HG03354 (cell line): Measurements from ENCODE around the gene HGFAC.

ENCODE experiments used
- ATAC-seq: cut with Tn5 transposase; IDR thresholded peaks from one replicate; pipeline ENCODE4 v1.9.1; 2021; ENCODE audit warnings: mild to moderate bottlenecking; ENCODE audit not compliant: unreplicated experiment, poor library complexity, severe bottlenecking

Gene HGFAC

DNA sequence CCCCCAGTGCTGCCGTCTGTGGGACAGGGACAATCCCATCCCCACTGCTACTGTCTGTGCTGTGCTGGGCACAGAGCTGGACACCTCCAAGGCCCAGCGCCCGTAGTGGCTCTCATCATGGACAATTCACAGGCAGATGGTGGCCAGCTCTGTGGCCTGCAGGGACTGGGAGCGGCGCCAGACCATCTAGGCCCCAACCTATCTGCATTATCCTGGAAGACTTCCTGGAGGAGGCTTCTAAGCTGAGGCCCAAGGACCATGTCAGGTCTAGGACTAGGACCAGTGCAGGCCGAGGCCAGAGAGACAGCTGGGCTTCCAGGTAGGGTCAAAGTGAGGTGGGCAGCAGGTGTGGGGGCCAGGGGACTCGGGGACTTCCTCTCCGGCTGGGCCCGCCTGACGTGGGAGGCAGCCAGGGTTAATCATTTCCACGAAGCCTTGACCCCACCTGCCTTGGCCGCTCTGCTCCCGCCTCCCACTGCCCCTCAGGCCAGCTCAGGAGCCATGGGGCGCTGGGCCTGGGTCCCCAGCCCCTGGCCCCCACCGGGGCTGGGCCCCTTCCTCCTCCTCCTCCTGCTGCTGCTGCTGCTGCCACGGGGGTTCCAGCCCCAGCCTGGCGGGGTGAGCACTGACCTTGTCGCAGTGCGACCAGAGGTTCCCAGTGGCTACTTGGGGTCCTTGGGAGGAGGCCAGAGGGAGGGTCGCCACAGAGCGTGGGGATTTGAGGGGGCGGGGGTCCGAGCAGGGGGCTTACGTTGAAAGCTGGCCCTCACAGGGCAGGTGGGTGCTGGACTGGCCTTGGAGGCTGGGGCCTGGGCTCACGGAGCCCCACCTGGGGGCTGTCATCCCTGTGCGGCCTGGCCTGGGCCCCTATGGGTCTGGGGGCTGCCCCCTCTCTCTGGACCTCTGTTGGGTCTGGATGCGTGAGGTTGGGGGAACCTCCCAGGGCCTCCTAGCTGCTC, at the start of gene HGFAC:
HGFAC (plus strand) TSS at position 468 of the 959 bp plus-strand sequence; CDS start at position 502, 34 bp downstream.
- ATAC-seq: no peak

DNA sequence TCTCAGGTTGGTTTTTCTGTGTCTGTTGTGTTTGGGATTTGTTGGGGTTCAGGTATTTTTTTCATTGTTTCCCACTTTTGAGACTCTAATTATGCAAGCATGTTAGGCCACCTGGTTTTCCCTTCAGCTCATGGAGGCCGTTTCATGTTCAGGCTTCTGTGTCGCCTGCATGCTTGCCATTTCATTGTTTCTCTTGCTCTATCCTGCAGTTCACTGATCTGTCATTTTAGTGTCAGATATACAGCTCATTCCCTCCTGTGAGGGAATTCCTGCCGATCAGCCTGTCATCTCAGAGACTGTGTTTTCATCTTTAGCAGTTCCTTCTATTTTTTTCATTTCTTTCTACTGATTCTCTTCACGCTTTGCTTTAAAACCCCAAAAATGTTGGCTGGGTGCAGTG, 49.4 kb upstream of the HGFAC start:
- no peak for ATAC-seq

DNA sequence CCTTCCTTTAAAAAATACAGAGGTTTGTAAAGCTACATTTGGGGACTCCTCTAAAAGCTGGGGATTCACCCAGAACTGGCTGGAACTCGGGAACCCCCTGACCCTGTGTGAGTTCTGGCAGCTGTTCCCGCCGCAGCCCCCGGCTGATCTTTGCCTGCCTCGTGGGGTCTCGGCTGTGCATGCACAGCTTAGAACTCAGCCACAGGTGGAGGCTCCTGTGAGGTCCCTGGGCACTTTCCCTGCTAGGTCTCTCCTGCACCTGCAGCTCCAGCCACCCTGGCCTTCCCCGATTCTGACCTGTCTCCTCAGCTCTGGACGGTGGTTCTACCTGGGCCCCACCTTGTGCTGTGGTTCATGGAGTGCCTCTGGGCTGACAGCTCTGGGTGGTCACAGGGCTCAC, 48.6 kb upstream of the HGFAC start:
- ATAC-seq: no peak

DNA sequence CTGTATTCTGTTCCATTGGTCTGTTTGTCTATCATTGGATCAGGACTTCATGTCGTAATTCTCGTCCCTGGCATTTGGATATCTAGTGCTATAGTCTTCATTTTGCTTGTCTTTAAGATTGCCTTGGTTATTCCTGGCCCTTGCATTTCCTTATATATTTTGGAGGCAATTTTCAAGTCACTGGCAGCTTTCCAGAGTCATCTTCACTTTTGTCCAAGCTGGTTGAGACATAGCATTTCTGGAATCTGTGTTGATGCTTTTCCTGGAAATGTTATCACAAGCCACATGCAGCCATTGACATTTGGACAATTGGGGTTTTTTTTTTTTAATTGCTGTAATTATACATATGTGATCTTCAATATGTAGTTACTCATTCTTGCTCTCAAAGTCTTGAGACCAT, 45.2 kb upstream of the HGFAC start:
- no peak for ATAC-seq

DNA sequence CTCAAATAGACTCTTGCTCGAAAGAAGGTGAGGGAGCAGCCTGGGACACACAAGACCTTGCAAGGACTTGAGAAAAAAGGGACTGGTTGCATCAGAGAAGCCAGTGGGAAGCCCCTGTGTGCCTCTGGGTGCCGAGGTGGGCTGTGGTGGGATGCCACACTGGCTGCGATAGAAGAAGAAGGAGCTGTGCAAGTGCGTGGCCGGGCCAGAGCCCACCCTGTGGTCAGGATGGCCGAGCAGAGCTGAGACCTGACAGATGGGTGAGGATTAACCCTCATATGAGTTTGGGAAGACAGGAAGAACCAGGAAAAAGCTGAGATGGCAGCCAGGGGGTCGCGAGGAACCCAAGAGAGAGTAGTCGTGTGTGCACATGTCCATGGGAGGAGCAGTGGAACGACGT, 44.6 kb upstream of the HGFAC start:
- no peak for ATAC-seq

DNA sequence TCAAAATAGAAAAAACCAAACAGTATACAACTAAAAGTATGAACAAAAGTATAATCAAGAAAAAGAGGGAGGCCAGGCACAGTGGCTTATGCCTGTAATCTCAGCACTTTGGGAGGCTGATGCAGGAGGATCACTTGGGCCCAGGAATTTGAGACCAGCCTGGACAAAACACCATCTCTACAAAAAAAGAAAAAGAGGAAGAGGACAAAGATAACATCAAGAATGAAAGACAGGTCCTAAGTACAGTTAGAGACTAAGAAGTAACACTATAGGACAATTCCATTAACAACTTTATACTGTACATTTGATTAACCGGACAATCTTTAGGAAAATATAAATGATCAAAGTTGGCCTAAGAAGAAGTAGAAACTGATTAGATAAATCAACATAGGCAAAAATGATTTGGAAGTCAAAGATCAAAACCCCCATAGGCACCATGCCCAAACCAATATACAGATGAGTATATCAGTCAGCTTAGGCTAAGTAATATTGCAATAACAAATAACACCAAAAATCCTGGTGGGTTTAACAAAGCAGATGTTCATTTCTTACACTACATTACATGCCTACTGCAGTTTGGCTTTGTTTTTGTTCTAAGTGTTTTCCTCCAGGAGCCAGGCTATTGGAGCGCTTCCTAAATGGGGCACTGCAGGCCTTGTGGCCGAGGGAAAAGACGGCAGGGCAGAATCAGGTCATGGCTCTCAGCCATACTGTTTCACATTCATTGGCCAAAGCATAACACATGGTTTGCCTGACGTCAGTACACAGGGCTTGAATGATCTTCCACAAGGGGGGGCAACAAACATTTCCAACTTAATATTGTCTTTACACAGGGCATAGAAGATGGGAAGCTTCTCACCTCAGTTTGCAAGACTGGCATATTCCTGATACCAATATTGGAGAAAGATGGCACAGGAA, 42.2 kb upstream of the HGFAC start:
- ATAC-seq: no peak

DNA sequence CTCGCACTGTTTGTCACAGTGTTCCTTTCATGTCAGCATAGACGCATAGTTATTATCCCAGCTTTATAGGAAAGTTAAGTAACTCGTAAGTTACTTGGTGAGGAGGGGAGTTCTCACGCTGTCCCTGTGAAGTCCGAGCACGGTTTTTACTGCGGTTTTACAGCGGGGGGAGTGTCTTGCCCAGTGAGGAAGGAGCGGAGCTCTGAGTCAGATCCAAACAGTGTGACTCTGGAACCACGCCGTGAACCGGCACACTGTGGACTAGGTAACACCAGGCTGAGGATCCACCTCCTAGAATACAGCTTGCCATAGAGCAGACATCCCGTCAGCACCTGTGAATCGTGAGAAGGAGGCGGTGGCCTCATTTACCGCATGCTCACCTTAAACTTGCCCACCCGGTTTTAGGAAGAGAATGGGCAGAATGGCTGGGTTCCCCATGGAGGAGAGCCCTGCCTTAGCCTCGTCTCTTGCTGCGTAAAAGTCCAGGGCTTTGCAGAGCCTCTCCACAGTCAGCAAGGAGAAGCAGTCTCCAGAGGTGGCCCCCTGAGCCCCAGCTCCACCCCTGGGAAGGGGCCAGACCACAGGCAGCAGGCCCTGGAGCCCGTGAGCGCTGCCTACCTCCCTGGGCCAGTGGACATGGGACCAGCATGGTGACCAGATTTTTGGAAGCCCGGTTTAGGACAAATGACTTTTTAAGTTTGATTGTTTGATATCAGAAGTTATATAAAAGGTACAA, 40.2 kb upstream of the HGFAC start:
- no peak for ATAC-seq

DNA sequence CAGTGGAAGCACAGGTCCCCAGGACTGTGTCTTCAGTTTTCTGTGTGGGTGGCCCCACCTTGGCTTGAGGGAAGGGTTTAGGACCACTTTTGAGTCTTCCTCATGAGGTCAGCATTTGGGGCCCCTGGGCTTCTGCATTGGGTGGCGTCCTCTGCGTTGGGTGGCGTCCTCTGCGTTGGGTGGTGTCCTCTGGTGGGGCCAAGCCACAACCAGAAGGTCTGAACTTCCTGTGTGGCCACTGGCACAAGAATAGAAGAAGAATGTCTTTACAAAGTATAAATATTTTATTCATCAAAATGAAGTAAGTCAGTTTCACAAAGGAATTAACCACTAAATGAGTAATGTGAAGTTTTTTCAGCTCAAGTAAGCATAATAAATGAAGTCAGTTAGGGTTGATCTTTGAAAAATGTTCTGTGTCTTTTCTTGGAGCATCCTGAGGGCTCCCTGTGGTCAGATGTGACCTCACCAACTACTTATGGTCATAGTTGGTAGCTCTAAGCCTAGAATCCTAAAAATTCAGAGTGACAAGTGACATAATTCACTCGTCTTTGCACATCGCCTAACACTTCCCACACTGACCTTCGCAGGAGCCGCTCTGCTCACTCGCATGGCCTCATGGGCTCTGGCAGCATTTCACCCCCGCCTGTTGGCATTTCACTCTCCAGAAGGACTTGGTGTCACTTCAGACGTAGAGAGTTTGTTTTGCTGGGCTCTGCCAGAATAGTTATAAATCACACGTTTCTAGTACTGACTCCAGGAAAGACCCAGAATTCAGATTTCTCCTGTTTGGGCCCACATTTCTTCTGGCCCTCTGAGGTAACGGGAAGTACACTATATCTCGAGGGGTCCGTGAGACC, 39.0 kb upstream of the HGFAC start:
- ATAC-seq: no peak

DNA sequence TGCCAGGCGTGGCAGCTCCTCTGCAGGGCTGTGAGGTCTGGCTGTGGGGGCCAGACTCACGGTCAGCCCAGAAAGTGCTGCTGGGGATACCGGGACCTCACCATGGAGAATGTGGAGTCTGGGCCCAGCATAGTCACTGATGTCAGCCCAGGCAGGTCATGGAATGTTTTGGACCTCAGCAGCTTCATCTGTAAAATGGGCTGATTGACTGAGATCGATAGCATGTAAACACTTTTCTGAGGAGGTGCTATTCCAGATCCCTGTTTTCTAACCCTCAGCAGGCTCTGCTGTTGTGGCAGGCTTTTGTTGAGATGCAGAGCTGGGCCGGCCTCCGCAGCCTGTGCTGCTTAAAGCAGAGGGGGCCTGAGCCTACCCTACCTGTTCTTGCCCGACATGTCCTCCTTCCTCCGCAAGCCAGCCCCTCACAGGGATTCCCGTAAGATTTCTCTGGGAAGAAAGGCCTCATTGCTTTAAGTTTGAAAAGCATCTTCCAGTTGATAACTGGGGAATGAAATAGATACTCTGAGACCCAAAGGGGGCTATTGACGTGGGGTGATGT, 38.3 kb upstream of the HGFAC start:
- no peak for ATAC-seq

DNA sequence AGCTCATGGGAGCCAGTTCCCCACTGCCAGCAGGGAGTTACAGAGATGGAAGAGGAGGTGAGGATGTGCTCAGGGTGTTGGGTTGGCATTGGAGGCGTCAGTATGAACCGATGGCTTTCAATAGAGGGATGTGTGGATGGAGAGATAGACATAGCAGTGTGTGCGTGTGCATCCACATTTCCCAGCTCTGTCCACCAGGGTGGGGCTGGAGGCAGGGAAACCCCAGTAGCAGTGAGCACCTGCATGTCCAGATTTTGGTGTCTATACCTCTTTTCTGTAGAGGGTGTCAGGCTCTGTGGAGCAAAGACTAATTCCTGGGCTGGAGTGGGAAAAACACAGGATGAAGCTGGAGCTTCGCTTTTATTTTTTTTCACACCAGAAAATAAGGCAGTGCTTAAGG, 37.2 kb upstream of the HGFAC start:
- ATAC-seq: no peak

DNA sequence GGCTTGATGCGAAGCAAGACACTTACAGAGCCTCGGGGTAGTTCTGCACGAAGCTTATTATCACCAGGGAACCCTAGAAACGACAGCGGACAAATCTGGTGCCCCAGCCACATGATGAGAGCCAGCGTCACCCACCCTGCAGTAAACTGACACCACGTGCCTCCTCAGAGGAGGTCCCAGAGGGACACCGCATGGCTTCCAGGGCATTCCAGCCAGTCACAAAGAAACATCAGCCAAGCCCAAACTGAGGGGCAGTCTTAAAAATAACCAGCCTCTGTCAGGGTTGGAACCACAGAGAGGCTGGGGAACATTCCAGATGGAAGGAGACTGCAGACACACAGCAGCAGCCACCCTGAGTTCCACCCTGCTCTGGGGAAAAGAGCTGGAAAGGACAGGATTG, 36.6 kb upstream of the HGFAC start:
- no peak for ATAC-seq

DNA sequence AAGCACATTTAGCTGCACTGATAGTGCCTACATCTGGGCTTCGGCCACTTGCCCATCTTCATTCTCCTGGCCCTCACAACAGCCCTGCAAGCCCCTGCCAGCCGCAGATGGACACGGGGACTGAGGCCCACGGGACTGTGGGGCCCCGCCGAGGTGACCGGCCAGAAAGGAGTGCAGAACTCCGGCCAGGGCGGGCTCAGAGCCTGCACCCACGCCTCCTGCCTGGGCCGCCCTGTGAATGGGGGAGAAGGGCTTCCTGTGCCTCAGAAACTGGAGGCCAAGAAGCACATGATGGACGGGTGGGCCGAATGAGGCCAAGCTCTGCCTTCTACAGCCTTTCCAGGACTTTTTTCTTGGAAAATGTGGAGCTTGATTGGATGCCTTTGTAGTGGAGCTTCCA, 35.7 kb upstream of the HGFAC start:
- ATAC-seq: no peak

DNA sequence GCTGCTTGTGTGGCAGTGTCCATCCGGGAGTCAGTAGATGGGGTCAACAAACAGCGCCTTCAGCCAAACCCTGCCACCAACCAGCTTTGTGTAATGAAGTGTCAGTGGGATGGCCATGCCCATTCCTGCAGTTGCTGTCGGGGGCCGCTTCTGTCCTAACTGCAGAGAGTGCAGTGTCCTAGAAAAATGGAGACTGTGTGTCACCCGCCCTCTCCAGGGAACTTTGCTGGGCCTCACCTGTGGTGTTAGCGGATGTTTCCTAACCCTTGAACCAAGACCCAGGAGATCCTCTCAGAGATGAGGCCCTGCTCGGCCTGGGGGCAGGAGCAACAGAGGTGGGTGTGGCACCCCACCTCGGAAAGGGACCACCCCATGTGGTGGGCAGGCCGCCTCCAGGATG, 35.3 kb upstream of the HGFAC start:
- ATAC-seq: no peak

DNA sequence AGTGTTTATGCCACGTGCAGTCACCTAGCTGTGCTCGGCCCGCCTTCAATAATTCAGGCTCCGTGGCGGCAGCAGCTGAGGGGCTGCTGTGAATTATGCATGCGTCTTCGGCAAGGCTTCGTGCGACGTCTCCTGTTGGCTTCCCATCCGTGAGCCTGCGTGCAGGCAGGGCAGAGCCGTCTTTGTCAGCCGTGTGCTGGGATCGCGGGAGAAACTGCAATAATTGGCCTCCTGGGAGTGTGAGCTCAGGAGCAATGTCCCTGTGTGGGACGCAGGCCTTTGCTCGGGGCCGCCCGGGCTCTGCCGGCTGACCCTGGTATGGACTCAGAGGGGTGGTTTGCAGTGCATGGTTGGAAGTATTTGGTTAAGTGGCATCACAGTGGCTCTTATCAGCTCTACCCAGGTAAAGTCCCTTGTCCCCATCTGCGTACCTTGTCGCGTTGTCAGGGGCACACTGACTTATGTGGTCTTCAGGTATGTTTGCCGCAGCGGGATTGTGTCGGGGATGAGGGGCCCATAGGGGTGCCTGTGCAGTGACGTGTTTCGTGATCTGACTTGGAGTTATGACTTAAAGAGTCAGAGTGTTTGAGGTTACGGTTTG, 34.5 kb upstream of the HGFAC start:
- no peak for ATAC-seq

DNA sequence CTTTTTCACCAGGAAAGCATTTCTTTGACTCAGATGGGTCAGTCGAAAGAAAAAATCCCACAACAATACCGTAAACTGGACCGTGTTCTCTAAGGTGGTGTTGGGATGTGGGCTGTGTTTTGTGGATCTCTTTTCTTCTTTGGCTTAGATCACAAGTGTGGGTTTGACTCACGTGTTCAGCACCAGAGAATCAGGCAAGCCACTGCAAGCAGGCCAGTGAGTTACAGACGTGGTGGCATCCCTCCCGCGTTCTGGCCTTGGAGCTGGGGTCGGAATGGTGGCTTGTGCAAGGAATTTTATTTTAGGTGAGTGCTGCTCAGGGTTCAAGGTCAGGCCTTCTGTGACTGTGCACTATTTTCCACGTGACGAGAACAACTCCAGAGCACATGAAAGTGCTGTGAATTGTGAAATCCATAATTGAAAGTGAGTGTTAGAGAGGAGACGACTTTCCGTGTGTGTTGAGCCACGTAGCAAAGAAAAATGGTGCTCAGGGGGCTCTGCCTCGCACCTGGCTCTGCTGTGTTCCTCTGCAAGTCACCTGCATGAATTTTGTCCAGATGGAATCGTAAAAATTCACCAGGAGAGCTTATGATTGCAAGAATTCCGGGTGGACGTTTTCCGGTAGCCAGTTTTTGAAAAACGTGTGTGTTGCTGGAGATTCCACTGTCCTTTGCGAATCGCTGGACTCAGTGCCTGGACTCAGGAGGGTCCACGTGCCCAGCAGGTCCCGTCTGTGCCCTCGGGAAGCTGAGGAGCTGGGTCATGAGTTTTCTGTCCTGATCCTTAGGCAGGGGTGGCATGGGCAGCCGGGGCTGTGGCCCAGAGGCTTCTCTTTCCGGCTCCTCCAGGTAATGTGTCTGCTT, 33.6 kb upstream of the HGFAC start:
- ATAC-seq: no peak

DNA sequence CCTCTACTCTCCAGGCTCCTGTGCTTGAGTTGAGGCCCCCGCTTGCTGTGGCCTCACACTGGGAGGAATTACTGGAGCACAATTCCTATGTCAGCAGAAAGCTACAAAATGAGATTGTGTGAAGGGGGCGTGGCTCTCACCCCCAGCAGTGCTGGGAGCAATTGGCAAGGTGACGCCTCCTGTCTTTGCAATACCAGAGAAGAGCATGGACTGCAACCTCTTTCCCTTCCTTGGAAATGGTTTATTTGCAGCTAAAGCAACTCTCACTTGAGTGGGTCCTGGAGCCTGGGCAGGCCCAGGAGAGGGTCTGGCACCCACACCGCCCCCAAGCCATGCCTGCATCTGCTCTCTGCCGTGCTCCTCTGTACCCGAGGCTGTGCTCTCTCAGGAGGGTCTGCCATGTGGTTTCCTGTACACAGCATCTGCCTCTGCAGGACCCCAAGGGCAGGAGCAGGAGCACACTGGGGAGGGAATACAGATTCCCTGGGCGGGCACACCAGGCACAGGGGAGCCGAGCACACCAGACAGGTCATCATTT, 32.9 kb upstream of the HGFAC start:
- no peak for ATAC-seq

DNA sequence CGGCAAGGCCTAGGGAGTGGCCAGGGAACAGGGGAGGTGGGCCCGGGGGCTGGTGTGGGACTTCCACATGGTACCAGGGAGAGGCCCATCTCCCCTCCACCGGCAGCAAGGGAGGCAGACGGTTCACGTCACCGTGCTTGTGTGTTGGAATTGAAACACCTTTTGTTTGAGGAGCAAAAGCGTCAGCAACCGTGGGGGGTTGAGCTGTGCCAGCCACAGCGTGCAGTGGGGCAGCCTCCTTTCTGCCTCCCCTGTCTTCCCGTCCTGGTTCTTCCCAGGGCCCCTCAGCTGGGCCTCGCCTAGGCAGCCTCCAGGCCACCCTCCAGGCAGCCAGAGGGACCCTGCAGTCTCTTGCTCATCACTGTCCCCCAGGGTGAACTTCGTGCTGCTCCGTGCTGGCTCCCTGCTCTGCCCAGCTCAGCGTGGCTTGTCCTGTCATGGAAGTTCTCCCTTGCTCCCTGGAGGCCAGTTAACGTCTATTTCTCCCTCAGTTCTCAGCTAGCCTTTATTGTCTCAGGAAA, 32.1 kb upstream of the HGFAC start:
- ATAC-seq: no peak
